PC-3 (cell line): ENCODE measurements around the gene CABLES1.

Source experiments
- CTCF ChIP-seq: fragments of 300-600 bp; sonication (generic); conservative IDR thresholded peaks from 2 replicates; pipeline ENCODE4 v1.5.1; 2017; ENCODE audit warnings: antibody characterized with exemption, low read depth, mild to moderate bottlenecking, low read length
- EZH2 ChIP-seq: fragments of 300-600 bp; sonication (generic); IDR thresholded peaks from one replicate; pipeline ENCODE4 v1.6.1; 2017; ENCODE audit warnings: antibody characterized with exemption, mild to moderate bottlenecking, low read length; ENCODE audit not compliant: unreplicated experiment

- TF ChIP-seq CTCF: no peak
- no peak for TF ChIP-seq EZH2
Measured at GRCh38 chr18:23276451-23276850, 141.2 kb downstream of the CABLES1 start.
